ENCODE measurements around the gene SCP2. TPM values are rescaled to one million over a fixed set of nuclear protein-coding genes. Genes with fewer than 3 reads are reported as not detected.

Gene SCP2
- total and polyA plus RNA-seq, 2 of the 4 experiments (the other 2 are of a cell fraction): 70.4 to 83.1 TPM

DNA sequence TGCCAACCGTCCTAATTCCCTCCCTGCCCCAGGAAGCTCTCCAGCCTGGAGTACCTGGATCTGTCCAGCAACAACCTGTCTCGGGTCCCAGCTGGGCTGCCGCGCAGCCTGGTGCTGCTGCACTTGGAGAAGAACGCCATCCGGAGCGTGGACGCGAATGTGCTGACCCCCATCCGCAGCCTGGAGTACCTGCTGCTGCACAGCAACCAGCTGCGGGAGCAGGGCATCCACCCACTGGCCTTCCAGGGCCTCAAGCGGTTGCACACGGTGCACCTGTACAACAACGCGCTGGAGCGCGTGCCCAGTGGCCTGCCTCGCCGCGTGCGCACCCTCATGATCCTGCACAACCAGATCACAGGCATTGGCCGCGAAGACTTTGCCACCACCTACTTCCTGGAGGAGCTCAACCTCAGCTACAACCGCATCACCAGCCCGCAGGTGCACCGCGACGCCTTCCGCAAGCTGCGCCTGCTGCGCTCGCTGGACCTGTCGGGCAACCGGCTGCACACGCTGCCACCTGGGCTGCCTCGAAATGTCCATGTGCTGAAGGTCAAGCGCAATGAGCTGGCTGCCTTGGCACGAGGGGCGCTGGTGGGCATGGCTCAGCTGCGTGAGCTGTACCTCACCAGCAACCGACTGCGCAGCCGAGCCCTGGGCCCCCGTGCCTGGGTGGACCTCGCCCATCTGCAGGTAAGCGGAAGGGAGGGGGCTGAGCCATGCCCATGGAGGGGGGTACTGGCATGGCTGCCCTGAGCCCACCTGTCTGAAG is 151.4 kb downstream of the SCP2 start:
- 96% methylated on average over 37 of the region's 46 CpGs; no CpG with 5 or more reads in 1 of the 2 experiments for whole genome bisulfite sequencing, 2 experiments (ENCODE audit: extremely low coverage in 2 of 2, insufficient read length in 1 of 2)
- Histone ChIP-seq H3K4me2 (ENCODE audit: low read depth, low read length) (no peak overlapping the region), H3K4me1 (ENCODE audit: control insufficient read depth, insufficient read depth, low read length) (no peaks in the 10 kb centered on the region; the same call in 1 of the 2 replicates), H4K20me1 (ENCODE audit: insufficient read depth, low read length) (no peaks in the 10 kb centered on the region), H2AK9ac (replicated peaks; ENCODE audit: low read depth, low read length, poor library complexity) (no peak overlapping the region), H3K9me1 (ENCODE audit: insufficient read depth, low read length) (no peaks in the 10 kb centered on the region; the same call in 1 of the 2 replicates), H3K9me3 (ENCODE audit: control insufficient read depth, insufficient read depth, low read length) (no peaks in the 10 kb centered on the region), H3K4ac (ENCODE audit: low read depth, low read length) (no peak overlapping the region), H3K27ac (ENCODE audit: insufficient read depth, low read length) (no peak overlapping the region), H3K14ac (replicated peaks; ENCODE audit: low read depth, low read length) (no peak overlapping the region), H4K8ac (ENCODE audit: low read depth in 2 of 2, low read length in 2 of 2) (no peak overlapping the region), H3K79me1 (ENCODE audit: low read depth in 1 of 2, low read length in 2 of 2) (no peaks in the 10 kb centered on the region), H3K36me3 (ENCODE audit: control insufficient read depth, insufficient read depth, low read length) (peaks cover 34% of the 10 kb centered on the region), H2AK5ac (ENCODE audit: low read depth, low read length) (no peak overlapping the region), H4K91ac (ENCODE audit: insufficient read depth, low read depth, low read length) (no peak overlapping the region), H2BK20ac (ENCODE audit: low read depth, low read length) (no peak overlapping the region), H2AFZ (replicated peaks; ENCODE audit: low read length, poor library complexity) (no peak overlapping the region), H3K18ac (ENCODE audit: low read depth, low read length) (no peak overlapping the region), H3K23ac (ENCODE audit: low read depth, low read length) (no peak overlapping the region), H3K27me3 (ENCODE audit: control insufficient read depth, insufficient read depth, low read length) (no peaks in the 10 kb centered on the region), H2BK120ac (ENCODE audit: low read depth, low read length) (no peak overlapping the region), H3K56ac (ENCODE audit: extremely low read depth, insufficient read depth, low read length) (no peak overlapping the region), H2BK5ac (ENCODE audit: low read depth, low read length, poor library complexity, severe bottlenecking) (no peak overlapping the region), H4K5ac (ENCODE audit: low read depth, low read length) (no peak overlapping the region), H3K9ac (ENCODE audit: low read depth, low read length) (no peak overlapping the region), H2BK15ac (ENCODE audit: low read depth, low read length) (no peak overlapping the region), H3K4me3 (ENCODE audit: insufficient read depth, low read depth, low read length) (no peak overlapping the region)
- no TSS peak for BruUV-seq (replicated peaks)
- in situ Hi-C loops (cut with MboI; ENCODE audit: low sequenced_read_pairs) (no loop called here), intact Hi-C loops (cut with micrococcal nuclease) (no loop called here), dilution Hi-C loops (cut with HindIII; ENCODE audit: low sequenced_read_pairs, unreplicated experiment) (no loop called here)
- POLR2A ChIA-PET (ENCODE audit: unreplicated experiment): no interaction called here
- CTCF ChIA-PET: no interaction called here
- TF ChIP-seq, protein P1, sequence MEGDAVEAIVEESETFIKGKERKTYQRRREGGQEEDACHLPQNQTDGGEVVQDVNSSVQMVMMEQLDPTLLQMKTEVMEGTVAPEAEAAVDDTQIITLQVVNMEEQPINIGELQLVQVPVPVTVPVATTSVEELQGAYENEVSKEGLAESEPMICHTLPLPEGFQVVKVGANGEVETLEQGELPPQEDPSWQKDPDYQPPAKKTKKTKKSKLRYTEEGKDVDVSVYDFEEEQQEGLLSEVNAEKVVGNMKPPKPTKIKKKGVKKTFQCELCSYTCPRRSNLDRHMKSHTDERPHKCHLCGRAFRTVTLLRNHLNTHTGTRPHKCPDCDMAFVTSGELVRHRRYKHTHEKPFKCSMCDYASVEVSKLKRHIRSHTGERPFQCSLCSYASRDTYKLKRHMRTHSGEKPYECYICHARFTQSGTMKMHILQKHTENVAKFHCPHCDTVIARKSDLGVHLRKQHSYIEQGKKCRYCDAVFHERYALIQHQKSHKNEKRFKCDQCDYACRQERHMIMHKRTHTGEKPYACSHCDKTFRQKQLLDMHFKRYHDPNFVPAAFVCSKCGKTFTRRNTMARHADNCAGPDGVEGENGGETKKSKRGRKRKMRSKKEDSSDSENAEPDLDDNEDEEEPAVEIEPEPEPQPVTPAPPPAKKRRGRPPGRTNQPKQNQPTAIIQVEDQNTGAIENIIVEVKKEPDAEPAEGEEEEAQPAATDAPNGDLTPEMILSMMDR (conservative IDR thresholded peaks at IDR 0.05; ENCODE audit: low read depth, low read length): no peak
- TF ChIP-seq FOS (IDR thresholded peaks at IDR 0.05; ENCODE audit: low read depth, low read length): no peak
- no peak for TF ChIP-seq MAFK (IDR thresholded peaks at IDR 0.05; ENCODE audit: low read depth, low read length)
- no peak for TF ChIP-seq MAZ (IDR thresholded peaks at IDR 0.05; ENCODE audit: borderline replicate concordance, low read depth, low read length)
- no peak for TF ChIP-seq POLR2A (IDR thresholded peaks at IDR 0.05; ENCODE audit: low read depth, low read length)
- TF ChIP-seq CEBPB (IDR thresholded peaks at IDR 0.05; ENCODE audit: low read depth, low read length): no peak
- TF ChIP-seq SMC3 (IDR thresholded peaks at IDR 0.05; ENCODE audit: low read depth, low read length): no peak
- TF ChIP-seq BHLHE40 (IDR thresholded peaks at IDR 0.05; ENCODE audit: low read depth, low read length): no peak
- TF ChIP-seq RAD21 (IDR thresholded peaks at IDR 0.05; ENCODE audit: low read length): no peak
- no peak for TF ChIP-seq RCOR1 (IDR thresholded peaks at IDR 0.05; ENCODE audit: insufficient replicate concordance, low read length)
- no peak for TF ChIP-seq CHD1 (IDR thresholded peaks at IDR 0.05; ENCODE audit: low read depth, low read length)
- TF ChIP-seq, protein P2, sequence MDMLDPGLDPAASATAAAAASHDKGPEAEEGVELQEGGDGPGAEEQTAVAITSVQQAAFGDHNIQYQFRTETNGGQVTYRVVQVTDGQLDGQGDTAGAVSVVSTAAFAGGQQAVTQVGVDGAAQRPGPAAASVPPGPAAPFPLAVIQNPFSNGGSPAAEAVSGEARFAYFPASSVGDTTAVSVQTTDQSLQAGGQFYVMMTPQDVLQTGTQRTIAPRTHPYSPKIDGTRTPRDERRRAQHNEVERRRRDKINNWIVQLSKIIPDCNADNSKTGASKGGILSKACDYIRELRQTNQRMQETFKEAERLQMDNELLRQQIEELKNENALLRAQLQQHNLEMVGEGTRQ (IDR thresholded peaks at IDR 0.05; ENCODE audit: low read depth, low read length): no peak
- ATAC-seq (ENCODE audit: low read depth): no peak
- DNase-seq: no peak
